HG03135 (cell line): Measurements from ENCODE around the gene GPR137.
"Not testable (repeated sequence)": the region's sequence is repeated elsewhere in the genome, so short reads cannot be mapped to it uniquely, and the experiment has no call there.

Experiments
- ATAC-seq: cut with Tn5 transposase; IDR thresholded peaks from one replicate; pipeline ENCODE4 v1.9.1; 2021; ENCODE audit warnings: mild to moderate bottlenecking, moderate library complexity; ENCODE audit not compliant: unreplicated experiment

The GPR137 gene

GRCh38 chr11:64316672-64317324 lies 31.1 kb downstream of the GPR137 start:
- peak; percentile 12 for ATAC-seq

- ATAC-seq = peak; percentile 54
These were observed 31.8 kb downstream of the GPR137 start, which contains the start of gene TRMT112 for GRCh38 chr11:64317325-64317960. Gene TRMT112, minus strand, starts transcription at chr11:64317559. Its CDS starts 33 bp downstream, at chr11:64317526.

GRCh38 chr11:64317961-64318765 lies 32.5 kb downstream of the GPR137 start, which contains the start of gene PRDX5:
Gene PRDX5, plus strand, starts transcription at chr11:64318121. Its CDS starts 95 bp downstream, at chr11:64318216.
- ATAC-seq = peak; percentile 68

GRCh38 chr11:64318766-64319761 lies 33.4 kb downstream of the GPR137 start:
- ATAC-seq = no peak

GRCh38 chr11:64320556-64320955 lies 34.9 kb downstream of the GPR137 start:
- ATAC-seq = no peak

- no peak for ATAC-seq
These were observed 35.4 kb downstream of the GPR137 start for GRCh38 chr11:64321026-64321425.

- ATAC-seq = no peak
These were observed 35.9 kb downstream of the GPR137 start for GRCh38 chr11:64321533-64321932.

- ATAC-seq = no peak
These were observed 37.2 kb downstream of the GPR137 start for GRCh38 chr11:64322925-64323260.

GRCh38 chr11:64323373-64323772 lies 37.7 kb downstream of the GPR137 start:
- ATAC-seq = no peak

GRCh38 chr11:64323984-64324383 lies 38.3 kb downstream of the GPR137 start:
- not testable (repeated sequence) for ATAC-seq

GRCh38 chr11:64324692-64325469 lies 39.2 kb downstream of the GPR137 start:
- no peak for ATAC-seq

GRCh38 chr11:64327375-64327774 lies 41.7 kb downstream of the GPR137 start:
- ATAC-seq = no peak

GRCh38 chr11:64327993-64328392 lies 42.3 kb downstream of the GPR137 start:
- no peak for ATAC-seq

GRCh38 chr11:64330888-64331287 lies 45.2 kb downstream of the GPR137 start:
- no peak for ATAC-seq

GRCh38 chr11:64331569-64332371 lies 46.1 kb downstream of the GPR137 start:
- ATAC-seq = no peak

- no peak for ATAC-seq
These were observed 47.9 kb downstream of the GPR137 start for GRCh38 chr11:64333556-64333955.

- peak; percentile 70 for ATAC-seq
These were observed 49.4 kb downstream of the GPR137 start for GRCh38 chr11:64334764-64335735.
